Measurements from ENCODE around the gene IPPK. TPM values are rescaled to one million over a fixed set of nuclear protein-coding genes. Genes with fewer than 3 reads are reported as not detected.
A peak's percentile ranks its signal among the peaks of the same experiment; 100 is the strongest.

The IPPK gene
- polyA plus RNA-seq, 3 donors, result 12.9 to 13.3 (median 13.3) TPM

GRCh38 chr9:92704528-92704927, 34.6 kb upstream of the IPPK start:
- no peak for DNase-seq (ENCODE audit: low read depth in 3 of 3, low spot score in 2 of 3)

DNA sequence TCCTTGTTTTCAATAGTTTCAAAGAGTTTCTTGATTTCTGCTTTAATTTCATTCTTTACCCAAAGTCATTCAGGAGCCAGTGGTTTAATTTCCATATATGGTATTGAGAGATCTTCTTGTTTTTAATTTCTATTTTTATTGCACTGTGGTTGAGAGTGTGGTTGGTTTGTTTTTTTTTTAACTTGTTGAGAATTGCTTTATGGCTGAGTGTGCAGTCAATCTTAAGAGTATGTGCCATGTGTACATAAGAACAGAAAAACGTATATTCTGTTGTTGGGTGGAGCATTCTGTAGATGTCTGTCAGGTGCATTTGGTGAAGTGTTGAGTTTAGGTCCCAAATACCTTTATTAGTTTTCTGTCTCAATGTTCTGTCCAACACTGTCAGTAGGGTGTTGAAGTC, 26.7 kb upstream of the IPPK start:
- DNase-seq (ENCODE audit: low read depth in 3 of 3, low spot score in 2 of 3), result no peak

GRCh38 chr9:92686954-92687353, 17.0 kb upstream of the IPPK start:
- DNase-seq (ENCODE audit: low read depth in 3 of 3, low spot score in 2 of 3), result no peak

DNA sequence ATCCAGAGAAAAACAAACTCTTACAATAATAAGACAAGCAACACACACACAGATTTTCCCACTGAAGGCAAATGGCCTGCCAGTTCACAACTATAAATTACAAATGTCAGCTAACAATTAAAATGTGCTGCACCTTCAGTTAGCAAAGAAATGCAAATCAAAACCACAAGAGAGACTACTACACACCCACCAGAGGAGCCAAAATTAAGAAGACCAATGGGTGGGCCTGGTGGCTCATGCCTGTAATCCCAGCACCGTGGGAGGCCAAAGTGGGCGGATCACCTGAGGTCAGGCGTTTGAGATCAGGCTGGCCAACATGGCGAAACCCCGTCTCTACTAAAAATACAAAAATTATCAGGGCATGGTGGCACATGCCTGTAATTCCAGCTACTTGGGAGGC, 15.1 kb upstream of the IPPK start:
- DNase-seq (ENCODE audit: low read depth in 3 of 3, low spot score in 2 of 3), result no peak

- no peak for DNase-seq (ENCODE audit: low read depth in 3 of 3, low spot score in 2 of 3)
These were observed 12.3 kb upstream of the IPPK start for GRCh38 chr9:92682269-92682668.

GRCh38 chr9:92680166-92681119, 10.5 kb upstream of the IPPK start:
- DNase-seq (ENCODE audit: low read depth in 3 of 3, low spot score in 2 of 3), result no peak

GRCh38 chr9:92679413-92680165, 9.7 kb upstream of the IPPK start:
- no peak for DNase-seq (ENCODE audit: low read depth in 3 of 3, low spot score in 2 of 3)

DNA sequence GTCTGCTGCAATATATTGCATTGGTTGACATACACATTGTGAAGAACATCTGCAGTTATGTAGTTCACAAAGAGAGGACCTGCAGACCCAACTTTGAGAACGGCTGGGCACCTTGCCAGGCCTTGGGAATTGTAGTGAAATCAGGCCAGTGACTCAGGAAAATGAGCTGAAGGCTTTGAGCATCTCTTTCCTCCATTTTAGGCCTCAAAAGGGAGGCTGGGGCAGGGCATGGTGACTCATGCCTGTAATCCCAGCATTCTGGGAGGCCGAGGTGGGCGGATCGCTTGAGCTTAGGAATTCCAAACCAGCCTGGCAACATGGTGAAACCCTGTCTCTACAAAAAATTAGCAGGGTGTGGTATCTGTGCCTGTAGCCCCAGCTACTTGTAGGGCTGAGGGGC, 1.4 kb upstream of the IPPK start:
- no peak for DNase-seq (ENCODE audit: low read depth in 3 of 3, low spot score in 2 of 3)

GRCh38 chr9:92669527-92669889, 423 bp downstream of the IPPK start:
- no peak for DNase-seq (ENCODE audit: low read depth in 3 of 3, low spot score in 2 of 3)

DNA sequence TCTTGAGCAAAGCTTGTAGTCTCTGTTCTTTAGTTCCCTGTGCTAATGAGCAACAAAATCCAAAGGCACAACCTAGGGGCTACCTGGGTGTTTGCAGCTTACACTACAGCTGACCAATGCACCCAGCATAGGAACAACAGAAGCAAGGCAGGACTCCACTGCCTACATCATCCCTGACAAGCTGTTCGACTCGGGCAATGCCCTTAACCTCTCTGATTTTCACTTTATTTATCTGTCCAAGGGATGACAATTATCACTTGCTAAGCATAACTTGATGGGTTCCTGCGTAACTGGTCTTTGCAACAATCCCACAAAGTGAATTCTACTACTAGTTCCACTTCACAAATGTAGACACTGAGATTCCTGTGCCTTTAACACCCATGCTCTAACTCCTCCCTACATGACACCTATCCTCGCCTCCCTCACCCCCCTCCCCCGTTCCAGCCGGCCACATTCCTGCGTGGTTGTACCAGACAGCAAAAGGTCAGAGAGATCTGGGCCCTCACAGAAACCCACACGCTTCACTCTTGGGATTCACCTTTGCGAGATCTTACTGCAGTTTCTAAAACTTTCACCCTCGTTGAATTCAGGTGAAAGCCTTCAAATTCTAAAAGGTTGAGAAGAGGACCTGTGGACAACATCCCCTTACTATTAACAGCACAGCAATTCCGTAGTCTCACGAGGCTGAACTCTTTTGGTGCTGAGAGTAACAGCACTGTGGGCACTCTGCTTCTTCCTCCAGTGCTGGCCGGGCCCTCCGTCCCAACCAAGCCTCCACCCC, 995 bp downstream of the IPPK start:
- peak in 2 of 3 donors; percentile 7 to 12 for DNase-seq (ENCODE audit: low read depth in 3 of 3, low spot score in 2 of 3)

DNA sequence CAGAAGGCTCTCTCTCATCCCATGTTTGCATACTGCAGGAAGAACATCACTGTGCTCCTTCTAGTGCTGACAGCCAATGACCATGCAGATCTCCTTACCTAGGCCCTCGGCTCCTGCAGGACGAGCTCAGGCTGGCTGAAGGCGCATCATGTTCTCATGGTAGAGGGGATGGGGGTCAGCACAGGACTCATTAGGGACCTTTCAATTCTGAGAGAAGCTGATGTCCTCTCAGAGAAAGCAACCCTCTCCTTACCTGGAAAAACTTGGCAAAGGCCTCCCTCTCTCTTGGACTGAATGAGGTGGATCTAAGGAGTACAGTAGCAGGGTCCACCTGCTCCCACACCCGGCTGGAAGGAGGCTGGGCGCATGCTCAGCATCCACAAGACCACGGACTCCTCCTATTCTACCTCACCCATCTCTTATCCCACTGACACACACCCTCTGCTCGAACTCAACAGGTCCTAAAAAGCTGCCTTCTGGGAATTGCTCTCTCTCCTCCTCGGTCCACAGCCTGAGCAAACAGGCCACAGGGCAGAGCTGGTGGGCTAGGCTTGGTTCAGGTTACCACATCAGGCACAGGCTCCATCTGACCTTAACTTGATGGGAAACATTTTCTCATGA, 2.9 kb downstream of the IPPK start:
- no peak for DNase-seq (ENCODE audit: low read depth in 3 of 3, low spot score in 2 of 3)

DNA sequence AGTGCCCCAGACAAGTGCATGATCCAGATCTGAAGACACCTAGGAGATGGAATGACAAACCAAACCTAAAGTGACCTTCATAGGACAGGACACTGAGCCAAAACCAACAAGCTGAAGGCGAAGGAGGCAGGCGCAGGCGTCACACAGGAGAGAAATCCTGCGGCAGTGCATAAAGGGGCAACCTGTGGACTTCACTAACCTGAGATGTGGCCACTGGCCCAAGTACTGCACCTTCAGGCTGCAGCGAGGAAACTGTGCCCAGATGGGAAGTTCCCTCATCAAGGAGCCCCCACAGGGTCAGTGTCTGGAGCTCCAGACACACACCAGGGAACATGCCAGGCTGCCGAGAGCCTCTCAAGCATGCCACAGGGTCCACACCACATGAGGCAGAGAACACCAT, 3.7 kb downstream of the IPPK start:
- DNase-seq (ENCODE audit: low read depth in 3 of 3, low spot score in 2 of 3), result no peak

GRCh38 chr9:92665836-92666235, 4.1 kb downstream of the IPPK start:
- DNase-seq (ENCODE audit: low read depth in 3 of 3, low spot score in 2 of 3), result no peak

DNA sequence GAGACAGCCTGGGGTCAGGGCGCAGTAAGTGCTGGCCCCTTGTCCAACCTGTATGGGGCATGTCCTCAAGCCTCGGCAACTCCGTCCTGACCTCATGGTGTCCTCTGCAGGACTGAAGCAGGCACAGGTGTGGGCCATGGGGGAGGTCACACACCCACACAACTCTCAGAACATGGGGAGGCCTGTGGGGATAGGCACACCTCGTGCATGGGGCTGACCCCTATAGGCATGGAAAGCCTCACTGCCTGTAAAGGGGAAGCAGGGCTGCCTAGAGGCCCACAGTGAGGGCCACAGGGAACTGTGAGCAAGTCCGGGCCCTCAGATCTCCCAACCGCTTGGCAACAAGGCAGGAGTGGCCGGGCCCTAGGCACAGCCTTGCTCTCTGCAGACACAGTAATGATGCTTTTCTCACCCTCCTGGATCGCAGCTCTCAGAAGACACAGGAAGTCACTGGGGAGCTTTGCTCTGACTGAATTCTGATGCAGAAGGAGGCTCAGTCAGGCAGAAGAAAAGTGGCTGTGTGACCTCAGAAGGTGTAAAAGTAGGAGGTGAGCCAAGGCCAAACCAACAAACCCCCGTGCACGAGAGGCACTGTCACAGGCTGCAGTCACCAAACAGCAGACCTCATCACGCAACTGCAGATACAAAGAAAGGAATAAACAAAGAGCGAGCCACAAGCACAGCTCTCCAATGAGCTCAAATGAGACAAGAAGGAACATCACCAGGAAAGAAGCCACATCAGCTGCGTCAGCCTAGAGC, 5.4 kb downstream of the IPPK start:
- DNase-seq (ENCODE audit: low read depth in 3 of 3, low spot score in 2 of 3), result no peak

DNA sequence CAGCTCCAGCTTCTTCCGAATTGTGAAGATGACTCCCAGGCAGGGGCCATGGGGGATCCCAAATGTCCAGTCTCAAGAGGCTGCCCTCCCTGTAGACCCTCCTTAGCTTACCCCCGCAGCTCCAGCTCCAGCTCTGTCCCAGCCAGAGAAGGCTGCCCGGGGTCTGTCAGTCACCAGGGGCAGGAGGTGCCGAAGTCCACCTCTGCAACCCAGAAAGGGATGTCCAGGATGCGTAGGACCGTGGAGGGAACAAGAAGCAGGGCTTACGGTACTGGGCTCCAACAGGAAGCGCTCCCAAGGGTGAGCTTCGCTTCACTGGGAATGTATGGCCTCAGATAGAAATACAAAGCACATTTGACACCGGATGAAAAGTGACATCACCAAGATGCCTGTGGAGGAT, 6.0 kb downstream of the IPPK start:
- no peak for DNase-seq (ENCODE audit: low read depth in 3 of 3, low spot score in 2 of 3)

DNA sequence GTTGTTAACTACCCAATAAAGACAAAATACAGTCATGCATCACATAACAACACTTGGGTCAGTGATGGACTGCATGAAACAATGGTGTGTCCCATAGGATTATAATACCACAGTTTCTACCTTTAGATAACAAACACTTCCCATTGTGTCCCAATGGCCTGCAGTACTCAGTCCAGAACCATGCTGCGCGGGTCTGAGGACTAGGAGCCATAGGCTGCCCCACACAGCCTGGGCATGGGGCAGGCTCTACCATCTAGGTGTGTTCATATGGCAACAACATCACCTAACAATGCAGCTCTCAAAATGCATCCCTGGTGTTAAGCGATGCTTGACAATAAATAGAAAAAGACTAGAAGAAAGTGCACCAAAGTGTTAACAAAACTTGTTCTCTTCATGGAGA, 6.8 kb downstream of the IPPK start:
- no peak for DNase-seq (ENCODE audit: low read depth in 3 of 3, low spot score in 2 of 3)

DNA sequence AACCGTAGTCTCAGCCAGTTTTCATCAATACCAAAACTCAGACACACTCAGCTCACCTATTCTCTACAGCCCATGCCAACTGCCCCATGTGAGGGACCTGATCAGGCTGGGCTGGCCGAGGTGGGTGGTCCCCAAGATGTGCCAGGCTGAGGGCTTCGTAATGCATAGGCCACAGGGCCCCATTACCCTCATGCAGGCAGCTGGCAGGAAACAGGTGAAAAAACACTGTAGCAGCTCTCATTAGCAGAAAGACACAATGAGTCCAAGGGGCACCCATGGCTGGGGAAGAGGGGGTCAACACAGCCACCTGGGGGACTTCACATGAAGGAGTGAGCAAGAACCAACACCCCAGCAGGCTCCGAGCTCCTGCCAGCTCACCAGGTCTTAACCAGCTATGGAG, 8.2 kb downstream of the IPPK start:
- DNase-seq (ENCODE audit: low read depth in 3 of 3, low spot score in 2 of 3), result no peak

DNA sequence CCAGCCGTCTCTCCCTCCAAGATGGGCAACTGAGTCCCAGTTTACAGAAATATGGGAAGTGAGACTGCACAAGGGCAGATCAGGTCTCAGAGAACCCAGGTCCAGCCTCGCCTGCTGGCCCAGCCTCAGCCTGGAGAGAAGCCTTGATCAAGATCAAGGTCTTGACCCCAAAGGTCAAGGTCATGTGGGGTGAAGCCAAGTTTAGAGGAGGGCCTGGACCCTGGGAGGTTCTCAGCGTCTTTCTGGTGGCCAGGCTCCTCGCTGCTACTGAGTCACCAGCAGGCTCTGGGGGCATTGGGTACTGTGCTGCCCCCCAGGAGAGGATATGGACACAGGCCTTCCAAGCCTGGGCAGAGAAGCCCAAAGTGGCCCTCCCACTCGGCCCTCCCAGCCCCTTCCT, 8.8 kb downstream of the IPPK start:
- no peak for DNase-seq (ENCODE audit: low read depth in 3 of 3, low spot score in 2 of 3)

DNA sequence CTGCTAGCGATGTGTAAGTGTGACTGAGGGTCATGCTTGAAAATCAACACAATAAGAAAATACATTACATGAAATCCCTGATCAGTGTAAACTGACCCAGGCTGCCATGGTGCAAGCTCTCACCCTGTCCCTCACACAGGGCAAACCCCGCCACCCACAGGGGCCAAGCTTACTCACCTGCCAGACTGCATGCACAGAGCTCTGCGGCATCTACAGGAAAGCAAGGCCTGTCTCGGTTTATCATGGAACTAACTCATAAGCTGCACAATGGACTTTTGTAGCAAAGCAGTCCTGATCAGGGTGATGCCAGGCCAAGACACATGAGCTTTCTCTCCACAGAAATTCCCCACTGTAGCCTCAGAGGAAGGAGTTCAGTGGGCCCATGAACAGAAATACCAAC, 9.7 kb downstream of the IPPK start:
- no peak for DNase-seq (ENCODE audit: low read depth in 3 of 3, low spot score in 2 of 3)

DNA sequence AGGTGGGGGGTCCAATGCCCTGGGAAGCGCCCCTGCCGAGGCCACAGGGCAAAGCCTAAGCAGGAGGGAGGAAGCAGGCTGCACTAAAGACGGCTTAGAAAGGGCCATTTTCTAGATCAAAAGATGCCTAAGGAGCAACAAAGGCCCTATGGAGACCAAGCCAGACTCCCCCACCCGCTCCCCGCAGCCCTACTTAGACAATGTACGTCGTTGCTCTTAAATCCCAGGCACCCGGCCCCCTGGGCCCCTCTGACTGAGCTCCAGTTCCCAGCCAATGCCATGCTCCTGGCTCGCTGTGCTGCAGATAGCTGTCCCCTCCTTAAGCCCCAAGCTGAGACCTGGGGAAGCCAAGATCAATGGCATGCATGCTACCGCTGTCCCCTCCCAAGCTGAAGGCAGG, 10.3 kb downstream of the IPPK start:
- no peak for DNase-seq (ENCODE audit: low read depth in 3 of 3, low spot score in 2 of 3)
